NCI-H1048 (cell line): ENCODE data around the gene BRMS1.

Experiments
- DNase-seq: peaks from one replicate; lab custom pipeline; 2025; lab: John Stamatoyannopoulos, UW

BRMS1 gene

DNA sequence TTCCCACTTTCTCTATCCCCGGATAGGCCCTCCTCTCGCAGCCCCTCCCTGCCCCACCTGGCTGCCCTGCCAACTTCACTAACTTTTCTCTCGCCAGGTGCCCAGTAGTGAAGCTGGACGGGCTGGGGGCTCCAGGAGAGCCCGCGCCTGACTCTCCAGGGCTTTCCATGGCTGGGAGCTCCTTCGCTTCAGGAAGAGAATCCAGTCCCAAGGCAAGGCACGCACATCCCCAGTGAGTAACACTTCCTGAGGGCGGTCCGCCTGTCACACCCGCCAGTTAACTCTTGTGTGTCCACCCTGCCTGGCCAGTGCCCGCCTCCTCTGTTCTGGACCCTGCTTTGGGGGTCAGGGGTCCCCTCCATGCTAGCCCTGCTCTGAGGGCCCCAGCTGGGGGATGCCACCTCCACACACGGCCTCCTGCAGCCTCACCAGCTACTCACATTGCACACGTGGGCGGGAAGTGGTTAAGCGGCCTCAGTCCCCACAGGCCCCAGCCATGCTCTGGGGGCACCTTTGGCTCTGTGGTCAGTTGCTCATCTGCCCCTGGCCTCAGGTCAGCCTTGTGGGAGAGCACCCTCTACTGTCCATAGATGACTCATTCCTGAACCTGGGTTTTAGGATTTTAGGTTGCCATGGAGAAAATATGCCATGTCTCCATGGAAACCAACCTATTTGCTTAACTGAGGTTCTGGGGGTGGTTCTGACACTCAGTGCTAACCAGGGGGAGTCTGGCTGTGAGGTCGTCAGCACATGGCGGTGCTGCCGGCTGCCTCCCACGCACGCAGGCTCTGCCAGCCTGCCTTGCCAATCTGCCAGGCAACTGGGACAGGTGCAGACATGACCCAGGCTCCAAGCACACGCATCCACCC is 8.4 kb downstream of the BRMS1 start, which contains the start of gene RIN1:
RIN1 (minus strand) TSS at position 201 of the 869 bp plus-strand sequence; CDS start at position 169, 32 bp downstream.
- no peak for DNase-seq

DNA sequence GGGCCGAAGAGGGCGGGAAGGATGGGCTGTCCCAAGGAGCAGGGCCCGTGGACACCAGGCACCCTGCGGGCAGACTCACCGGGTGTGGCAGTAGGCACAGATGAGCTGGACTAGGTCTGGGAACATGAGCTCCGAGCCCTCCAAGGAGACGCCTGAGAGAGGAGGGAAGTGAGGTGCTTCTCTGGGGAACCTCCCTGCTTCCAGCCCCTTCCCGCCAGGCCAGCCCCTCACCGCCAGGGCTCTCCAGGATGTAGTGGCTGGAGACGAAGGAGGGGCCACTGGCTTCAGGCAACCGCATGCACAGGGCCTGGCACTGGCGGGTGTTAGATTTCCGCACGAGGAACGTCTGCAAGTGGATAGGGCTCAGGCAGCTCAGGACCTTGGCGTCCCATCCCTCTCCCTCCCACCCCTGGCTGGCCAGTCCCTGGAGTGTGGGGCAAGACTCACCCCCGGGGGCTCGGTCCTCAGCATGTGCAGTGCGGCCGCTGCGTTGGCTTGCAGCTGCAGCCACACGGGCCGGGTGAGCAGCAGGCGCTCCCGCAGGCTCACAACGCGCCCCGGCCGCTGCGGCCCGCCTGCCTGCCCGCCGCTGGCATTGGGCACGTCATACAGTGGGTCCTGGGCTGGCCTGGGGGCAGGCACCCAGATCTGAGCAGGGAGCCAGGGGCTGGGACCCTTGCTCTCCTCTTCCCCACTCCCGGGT is 9.2 kb downstream of the BRMS1 start:
- no peak for DNase-seq

- no peak for DNase-seq
These were observed 10.1 kb downstream of the BRMS1 start for GRCh38 chr11:66334605-66335442.

- DNase-seq, result no peak
These were observed 10.9 kb downstream of the BRMS1 start for GRCh38 chr11:66333896-66334604.

- DNase-seq, result no peak
These were observed 11.6 kb downstream of the BRMS1 start for GRCh38 chr11:66333220-66333877.

GRCh38 chr11:66332371-66333219 is 12.3 kb downstream of the BRMS1 start:
- DNase-seq, result no peak

- DNase-seq, result no peak
These were observed 13.1 kb downstream of the BRMS1 start for GRCh38 chr11:66331542-66332370.

DNA sequence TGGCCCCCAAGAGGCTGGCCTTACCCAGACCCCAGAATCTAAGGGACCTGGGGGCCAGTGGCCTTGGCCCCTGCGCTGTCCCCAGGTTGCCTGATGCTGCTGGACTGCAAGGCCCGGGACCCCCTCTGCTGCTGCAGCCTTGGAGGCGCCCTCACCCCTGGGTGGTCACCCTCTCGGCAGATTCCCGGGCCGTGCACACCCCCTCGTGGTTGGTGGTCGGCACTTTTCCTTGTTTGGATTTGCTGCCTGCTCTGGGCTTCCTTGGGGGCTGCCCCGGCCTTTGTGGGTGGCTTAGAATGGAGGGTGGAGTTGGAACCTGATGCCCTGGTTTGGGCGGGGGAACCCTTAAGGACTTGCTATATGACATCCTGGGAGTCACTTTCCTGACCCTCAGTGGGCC is 14.0 kb downstream of the BRMS1 start:
- no peak for DNase-seq

DNA sequence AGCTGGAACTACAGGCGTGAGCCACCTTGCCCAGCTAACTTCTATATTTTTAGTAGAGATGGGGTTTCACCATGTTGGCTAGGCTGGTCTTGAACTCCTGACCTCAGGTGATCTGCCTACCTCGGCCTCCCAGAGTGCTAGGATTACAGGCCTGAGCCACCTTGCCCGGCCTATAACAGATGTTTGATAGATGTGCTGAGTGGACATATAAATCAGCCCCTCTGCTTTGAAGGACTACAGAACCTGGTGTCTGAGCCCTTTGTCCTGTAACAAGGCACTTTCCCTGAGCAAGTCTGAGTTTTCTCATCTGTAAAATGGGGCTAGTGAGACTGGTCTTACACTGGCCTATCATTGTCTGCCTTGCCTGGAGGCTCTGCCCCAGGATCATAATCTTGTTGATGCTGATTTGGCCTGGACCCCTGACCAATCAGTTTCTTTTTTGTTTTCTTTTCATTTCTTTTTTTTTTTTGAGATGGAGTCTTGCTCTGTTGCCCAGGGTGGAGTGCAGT is 15.7 kb downstream of the BRMS1 start:
- no peak for DNase-seq

DNA sequence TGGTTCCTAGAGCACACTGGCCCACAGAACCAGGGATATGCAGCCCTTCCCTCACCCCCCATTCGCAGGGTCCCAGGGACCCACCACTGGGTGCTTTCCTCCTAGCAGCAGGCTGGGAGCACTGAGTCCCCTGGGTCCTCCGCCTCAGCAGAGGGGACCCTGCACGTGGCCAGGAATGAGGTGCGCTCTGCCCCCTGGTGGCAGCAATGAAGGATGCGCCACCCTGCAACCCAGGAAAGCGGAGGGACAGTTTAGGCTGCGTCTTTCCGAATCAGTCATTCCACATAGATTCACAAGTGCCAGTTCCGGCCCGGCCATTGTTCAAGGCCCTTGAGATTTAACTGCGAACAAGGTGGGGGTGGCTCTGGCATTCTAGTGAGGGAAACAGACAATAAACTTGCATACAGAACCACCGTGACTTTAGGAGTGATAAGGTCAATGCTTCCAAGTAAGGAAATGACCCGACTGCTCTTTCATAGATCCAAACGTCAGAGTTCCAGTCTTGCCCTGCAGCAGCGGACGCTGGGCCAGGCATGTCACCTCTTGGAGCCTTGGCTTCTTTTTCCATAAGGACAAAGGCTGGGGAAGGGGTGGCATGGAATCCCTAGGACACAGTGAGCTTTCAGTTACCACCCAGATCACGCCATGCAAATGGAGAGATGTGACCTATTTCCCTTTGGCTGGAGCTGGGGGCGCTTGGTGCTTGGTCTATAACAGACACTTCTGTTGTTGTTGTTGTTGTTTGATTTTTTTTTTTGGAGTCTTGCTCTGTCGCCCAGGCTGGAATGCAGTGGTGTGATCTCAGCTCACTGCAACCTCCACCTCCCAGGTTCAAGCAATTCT is 16.4 kb downstream of the BRMS1 start:
- no peak for DNase-seq

- DNase-seq, result no peak
These were observed 16.9 kb downstream of the BRMS1 start for GRCh38 chr11:66328031-66328301.

DNA sequence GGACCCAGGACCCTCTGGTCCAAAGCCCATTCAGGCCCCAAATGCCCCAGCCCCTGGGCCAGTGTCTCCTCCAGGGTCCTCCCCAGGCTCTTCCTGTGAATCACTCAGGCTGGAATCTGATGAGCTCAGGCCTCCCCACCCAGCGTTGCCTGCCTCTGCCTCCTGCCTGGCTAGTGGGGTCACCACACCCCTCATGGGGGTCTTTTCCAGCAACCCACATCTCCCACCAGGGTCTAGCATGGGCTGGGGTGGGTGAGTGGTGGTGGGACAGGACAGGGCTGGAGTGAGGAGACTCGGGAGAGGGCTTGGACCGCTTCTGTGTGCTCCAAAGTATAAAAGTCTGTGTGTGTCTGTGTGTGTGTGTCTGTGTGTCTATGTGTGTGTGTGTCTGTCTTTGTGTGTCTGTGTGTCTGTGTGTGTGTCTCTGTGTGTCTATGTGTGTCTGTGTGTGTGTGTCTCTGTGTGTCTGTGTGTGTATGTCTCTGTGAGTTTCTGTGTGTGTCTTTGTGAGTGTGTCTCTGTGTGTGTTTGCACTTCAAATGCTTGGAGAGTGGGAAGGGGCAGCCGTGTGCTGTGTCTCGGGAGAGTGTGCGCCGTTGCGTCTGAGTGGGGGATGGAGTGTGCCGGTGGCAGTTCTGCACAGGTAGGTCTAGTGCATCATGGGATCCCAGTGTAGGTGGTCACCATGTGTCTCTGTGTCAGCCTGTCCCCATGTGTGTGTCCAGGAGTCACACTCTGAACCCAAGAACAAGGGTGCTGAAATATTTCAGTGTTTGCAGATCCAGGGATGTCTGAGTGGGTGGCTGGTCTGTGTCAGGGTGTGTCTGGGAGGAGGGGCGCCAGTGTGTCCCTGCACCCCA is 17.5 kb downstream of the BRMS1 start:
- DNase-seq, result no peak

DNA sequence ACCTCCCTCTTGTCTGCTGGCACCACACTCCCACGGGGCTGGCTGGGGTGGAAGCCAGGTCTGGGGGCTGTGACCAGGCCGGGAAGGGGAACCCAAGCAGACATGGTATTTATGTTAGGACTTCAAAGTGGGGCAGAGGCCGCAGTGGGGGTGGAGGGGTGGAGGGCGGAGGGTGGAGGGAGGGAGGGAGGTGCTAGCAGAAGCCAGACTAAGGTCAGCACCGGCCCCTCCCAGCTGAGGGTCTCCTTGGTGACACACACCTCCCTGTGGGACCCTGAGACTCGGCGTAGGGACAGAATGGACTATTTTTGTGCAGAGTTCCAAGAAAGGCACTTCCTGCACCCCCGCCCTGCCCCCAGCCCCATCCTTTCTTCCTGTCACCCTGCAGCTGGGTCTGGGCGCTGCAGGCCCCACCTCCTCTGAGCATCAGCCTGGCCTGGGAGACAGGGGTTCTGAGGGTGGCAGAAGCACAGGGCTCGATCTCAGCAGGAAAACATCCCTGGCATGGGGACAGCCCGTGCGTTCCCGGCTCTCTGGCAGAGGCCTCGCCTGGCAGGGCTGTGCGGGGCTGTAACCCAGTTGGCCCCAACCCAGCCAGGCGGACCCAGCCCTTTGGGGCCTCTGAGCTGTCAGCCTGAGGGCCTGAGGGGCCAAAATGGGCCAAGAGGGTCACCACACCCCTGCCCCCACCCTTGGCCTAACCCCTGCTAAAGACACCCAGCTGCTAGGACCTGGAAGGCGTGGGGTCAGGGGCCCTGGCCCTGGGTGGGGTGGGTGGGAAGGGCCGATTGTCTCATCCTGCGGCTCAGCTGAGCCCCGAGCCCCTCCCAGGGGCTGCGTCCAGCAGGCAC is 18.4 kb downstream of the BRMS1 start:
- DNase-seq, result no peak

DNA sequence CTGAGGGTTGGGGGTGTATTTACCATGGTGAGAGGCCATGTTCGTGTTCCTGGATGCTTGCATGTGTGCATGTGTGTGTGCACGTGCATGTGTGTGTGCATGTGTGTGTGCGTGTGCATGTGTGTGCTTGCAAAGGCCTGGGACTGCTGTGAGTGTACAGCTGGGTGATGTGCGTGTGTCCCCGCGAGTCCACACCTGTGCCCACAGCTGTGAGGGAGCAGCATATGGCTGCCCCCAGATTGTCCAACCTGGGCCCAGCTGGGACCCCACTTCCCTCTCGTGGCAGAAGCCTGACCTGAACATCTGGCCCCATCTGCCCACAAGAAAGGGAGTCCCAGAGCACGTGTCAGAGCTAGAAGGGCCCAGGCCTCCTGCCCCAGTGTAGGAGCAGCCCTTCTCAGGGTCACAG is 19.6 kb downstream of the BRMS1 start:
- no peak for DNase-seq

DNA sequence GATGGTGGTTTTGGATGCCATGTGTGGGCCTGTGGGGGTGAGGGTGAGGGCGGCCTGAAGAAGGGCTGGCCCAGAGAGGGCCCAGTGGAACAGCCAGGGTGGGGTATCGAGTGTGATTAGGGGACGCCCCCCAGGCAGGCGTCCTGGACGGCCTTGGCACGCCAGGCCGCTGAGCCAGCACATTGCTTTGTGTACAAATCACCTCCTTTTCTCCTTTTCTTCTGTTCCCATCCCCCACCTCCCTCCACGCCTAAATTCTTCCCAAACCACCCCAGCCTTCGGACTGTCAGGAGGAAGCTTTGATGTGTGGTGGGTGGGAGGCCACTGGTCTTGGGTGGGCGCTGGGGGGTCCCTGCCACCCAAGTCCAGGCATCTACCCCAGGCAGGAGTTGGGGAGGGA is 20.2 kb downstream of the BRMS1 start:
- no peak for DNase-seq

DNA sequence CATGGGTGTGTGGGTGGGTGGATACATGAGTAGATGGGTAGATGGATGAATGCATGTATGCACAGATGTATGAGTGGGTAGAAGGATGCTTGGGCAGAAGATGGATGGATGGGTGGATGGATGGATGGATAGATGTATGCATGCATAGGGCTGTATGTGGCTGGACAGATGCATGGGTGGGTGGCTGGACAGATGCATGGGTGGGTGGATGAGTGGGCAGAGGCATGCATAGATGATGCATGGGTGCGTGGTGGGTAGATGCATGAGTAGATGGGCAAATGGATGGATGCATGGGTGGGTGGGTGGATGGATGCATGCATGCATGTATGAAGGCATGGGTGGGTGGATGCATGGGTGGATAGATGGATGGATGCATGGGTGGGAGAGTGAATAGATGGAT is 21.2 kb downstream of the BRMS1 start:
- no peak for DNase-seq
